Measurements from ENCODE around the gene ADRM1.

Gene ADRM1

DNA sequence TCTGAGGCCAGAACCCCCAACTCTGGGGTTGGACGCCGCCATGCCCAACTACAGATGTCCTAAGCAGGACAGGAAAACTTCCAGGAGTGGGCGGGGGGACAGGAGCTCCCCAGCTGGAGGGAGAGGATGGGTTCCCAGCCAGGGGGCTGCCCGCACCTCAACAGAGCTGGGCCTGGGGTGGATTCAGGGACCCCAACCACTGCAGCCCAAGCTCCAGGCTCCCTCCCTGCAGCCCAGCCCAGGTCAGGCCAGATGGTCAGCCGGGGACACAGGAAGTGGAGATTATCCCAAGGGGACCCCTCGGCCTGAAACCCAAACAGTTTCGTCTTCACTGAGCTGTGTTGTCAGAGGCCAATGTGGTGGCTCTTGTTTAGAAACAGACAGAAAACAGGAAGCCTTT is 54.9 kb downstream of the ADRM1 start:
- no peak for DNase-seq
